K562 (cell line): ENCODE results near the gene TMEM184A. TPM values are rescaled to one million over a fixed set of nuclear protein-coding genes. Genes with fewer than 3 reads are reported as not detected.
A peak's percentile ranks its signal among the peaks of the same experiment; 100 is the strongest.

ENCODE experiments used
- ATAC-seq: fragments of 200-7000 bp; cut with Tn5 transposase; 3 replicates; pipeline ENCODE4 v1.9.1; 2020; ENCODE audit warnings: moderate library complexity
- BruUV-seq: library from RNA; stranded (reverse); fragments of 400-500 nt; replicated peaks from 2 replicates; lab custom pipeline; 2021; lab: Mats Ljungman, UMichigan
- CTCF ChIA-PET: fragments of 300-600 bp; formaldehyde crosslinking; extraction: SDS; loops from one replicate; lab custom pipeline; 2021; ENCODE audit warnings: low intra/inter-chr PET ratio; lab: Yijun Ruan, JAX
- POLR2A ChIA-PET: fragments of 300-600, 350-650 bp; sonication (Branson Sonifier 250); formaldehyde crosslinking; extraction: SDS; loops from one replicate; lab custom pipeline; 2021; ENCODE audit warnings: antibody characterized with exemption, inconsistent platforms; lab: Yijun Ruan, JAX
- DNase-seq, 4 experiments: peaks; one replicate each; pipeline versions ENCODE4 v3.0.0 to v3.0.0-alpha.2; 2011 to 2018; ENCODE audit warnings: low spot score in 3 of 4, mixed read lengths in 3 of 4; ENCODE audit errors: extremely low read depth in 1 of 4
- FAIRE-seq: peaks from 2 replicates; lab custom pipeline; 2011; peaks lifted over from hg19 to GRCh38; lab: Jason Lieb, UNC
- H2AFZ ChIP-seq: 2 replicates; pipeline ENCODE4 v1.6.0; 2011; ENCODE audit warnings: low read depth, low read length, control low read depth, inconsistent platforms
- H3K27ac ChIP-seq: fragments of 200-600 bp; 3 replicates; pipeline ENCODE4 v1.8.0; 2011; ENCODE audit warnings: low read depth, mild to moderate bottlenecking, control low read depth, inconsistent platforms, low read length, moderate library complexity, mixed read lengths; ENCODE audit errors: extremely low read depth
- H3K27me3 ChIP-seq, 2 experiments: fragments of 300-600 bp in 1 of 2; 2 replicates in 1 of 2; 3 replicates in 1 of 2; pipeline versions ENCODE4 v1.6.0 to v1.8.0; 2011; ENCODE audit warnings: inconsistent platforms in 2 of 2, low read length in 2 of 2, mild to moderate bottlenecking in 1 of 2, mixed read lengths in 1 of 2, moderate library complexity in 1 of 2; ENCODE audit not compliant: control insufficient read depth in 2 of 2, insufficient read depth in 2 of 2
- H3K36me3 ChIP-seq: fragments of 300-600 bp; 3 replicates; pipeline ENCODE4 v1.8.0; 2011; ENCODE audit warnings: mild to moderate bottlenecking, low read length, inconsistent platforms; ENCODE audit not compliant: control insufficient read depth, insufficient read depth
- H3K4me1 ChIP-seq, 2 experiments: fragments of 200-600 bp in 1 of 2; replicated peaks in 1 of 2; 2 replicates in 1 of 2; 3 replicates in 1 of 2; pipeline versions ENCODE4 v1.5.1 to v1.8.0; 2011; ENCODE audit warnings: inconsistent platforms in 2 of 2, low read length in 2 of 2, mild to moderate bottlenecking in 1 of 2, mixed read lengths in 1 of 2, moderate library complexity in 1 of 2; ENCODE audit not compliant: control insufficient read depth in 2 of 2, insufficient read depth in 2 of 2
- H3K4me2 ChIP-seq: 2 replicates; pipeline ENCODE4 v1.6.1; 2011; ENCODE audit warnings: low read length, control low read depth, inconsistent platforms, mixed read lengths; ENCODE audit not compliant: insufficient read depth
- H3K4me3 ChIP-seq: fragments of 200-600 bp; sonication (generic), shearing (Covaris generic); 2 replicates; pipeline ENCODE4 v1.5.1; 2016; ENCODE audit warnings: control low read depth, inconsistent platforms
- H3K79me2 ChIP-seq: fragments of 200-600 bp; 3 replicates; pipeline ENCODE4 v1.8.0; 2011; ENCODE audit warnings: low read length, inconsistent platforms; ENCODE audit not compliant: control insufficient read depth, insufficient read depth
- H3K9ac ChIP-seq, 2 experiments: 2 replicates each; pipeline versions ENCODE4 v1.6.0 to v1.6.1; 2011; ENCODE audit warnings: low read depth in 2 of 2, low read length in 2 of 2, control low read depth in 1 of 2, inconsistent platforms in 1 of 2, mild to moderate bottlenecking in 1 of 2, mixed read lengths in 1 of 2; ENCODE audit not compliant: insufficient read depth in 1 of 2
- H3K9me1 ChIP-seq: one replicate; pipeline ENCODE4 v1.6.0; 2011; ENCODE audit warnings: inconsistent platforms, mild to moderate bottlenecking, low read length, moderate library complexity; ENCODE audit not compliant: control insufficient read depth, insufficient read depth
- H3K9me3 ChIP-seq: replicated peaks from 2 replicates; pipeline ENCODE4 v1.5.1; 2011; ENCODE audit warnings: low read depth, low read length, inconsistent platforms; ENCODE audit not compliant: control insufficient read depth, insufficient read depth
- H4K20me1 ChIP-seq: replicated peaks from 2 replicates; pipeline ENCODE4 v1.6.1; 2011; ENCODE audit warnings: low read length, inconsistent platforms, mixed read lengths; ENCODE audit not compliant: control insufficient read depth, insufficient read depth
- E2F6 ChIP-seq, 2 experiments: IDR thresholded peaks; 2 replicates each; pipeline ENCODE4 v1.6.1; 2011; ENCODE audit warnings: borderline replicate concordance in 1 of 2, control low read depth in 1 of 2, low read depth in 1 of 2, low read length in 1 of 2, mild to moderate bottlenecking in 1 of 2, mixed read lengths in 1 of 2, moderate library complexity in 1 of 2; ENCODE audit not compliant: insufficient read depth in 1 of 2, insufficient read length in 1 of 2, poor library complexity in 1 of 2, severe bottlenecking in 1 of 2; ENCODE audit errors: extremely low read depth in 1 of 2
- ID3 ChIP-seq, 2 experiments: fragments of 250-450 bp in 1 of 2; fragments of 450-650 bp in 1 of 2; sonication (Bioruptor Pico) in 1 of 2; IDR thresholded peaks; 2 replicates each; pipeline versions ENCODE4 v1.6.1 to v1.8.0; 2016 to 2021; ENCODE audit warnings: mild to moderate bottlenecking in 2 of 2, moderate library complexity in 2 of 2, missing compliant biosample characterization in 1 of 2, missing genetic modification characterization in 1 of 2
- MGA ChIP-seq: fragments of 450-650 bp; IDR thresholded peaks from 2 replicates; pipeline ENCODE4 v1.6.1; 2016; ENCODE audit warnings: mild to moderate bottlenecking, moderate library complexity
- SAFB ChIP-seq: fragments of 200-400 bp; formaldehyde crosslinking; IDR thresholded peaks from 2 replicates; pipeline ENCODE4 v1.6.1; 2017; ENCODE audit warnings: low read depth, low read length, borderline replicate concordance
- ZNF143 ChIP-seq: sonication (generic); formaldehyde crosslinking; IDR thresholded peaks from 2 replicates; pipeline ENCODE4 v1.9.0; 2022; ENCODE audit warnings: mild to moderate bottlenecking, missing genetic modification reagents
- WGBS: fragments of 100-300 bp; shearing (Covaris generic); methylation state at CpG from one replicate; pipeline ENCODE4 v1.1.6; 2016; ENCODE audit warnings: low coverage, mixed read lengths; ENCODE audit not compliant: insufficient coverage; ENCODE audit errors: missing lambda C conversion rate; 5-methylcytosine and 5-hydroxymethylcytosine counted together
- in situ Hi-C: fragments of 300-500 bp; cut with MboI; formaldehyde crosslinking; loops from 4 replicates; pipeline ENCODE4 v1.15.0; 2018; ENCODE audit warnings: inconsistent platforms, mixed read lengths
- intact Hi-C: fragments of 100-400 bp; cut with micrococcal nuclease; formaldehyde crosslinking; loops from 2 replicates; pipeline ENCODE4 v1.14.2; 2022
- polyA plus RNA-seq, 8 experiments: library from polyadenylated mRNA; depleted of rRNA in 4 of 8; stranded (reverse) in 5 of 8; unstranded in 3 of 8; fragments of >200 nt; fragmentation: Nextera tagmentation in 2 of 8; fragmentation: Illumina TruSeq in 1 of 8; extraction: Ambion mirVana in 2 of 8; extraction: Trizol in 1 of 8; gene quantifications; 2 replicates each; pipeline versions ENCODE4 v1.2.1 to v1.2.3, GENCODE V29; 2011 to 2014; ENCODE audit warnings: inconsistent platforms in 1 of 8, missing spikeins in 1 of 8
- total RNA-seq, 7 experiments: library from RNA; depleted of rRNA in 6 of 7; stranded (reverse); fragments of >200 nt in 6 of 7; fragmentation: Illumina TruSeq in 2 of 7; extraction: Trizol in 2 of 7; gene quantifications; 2 replicates each; pipeline versions ENCODE4 v1.2.1 to v1.2.3, GENCODE V29; 2011 to 2021; ENCODE audit warnings: low replicate concordance in 1 of 7

Gene TMEM184A
- total and polyA plus RNA-seq, 9 of the 15 experiments (the other 6 are each of a cell fraction or from before 2014, with no cell fraction given) = 0.10 to 0.18 (median 0.11) TPM; not detected in 6

- Histone ChIP-seq H2AFZ (peak overlapping the region; percentile 23; the same call in 1 of the 2 replicates), H3K4me1 (peaks cover 0 to 29% of the 10 kb centered on the region in 2 experiments; a peak in 2 of 5 replicates), H3K79me2 (no peaks in the 10 kb centered on the region), H3K9me1 (no peaks in the 10 kb centered on the region), H3K4me2 (no peak overlapping the region), H3K4me3 (no peak overlapping the region), H3K9ac (peak overlapping the region in 1 of 2 experiments; percentile 58; a peak in 2 of 4 replicates), H3K36me3 (no peaks in the 10 kb centered on the region), H3K9me3 (no peaks in the 10 kb centered on the region), H4K20me1 (peaks cover 11% of the 10 kb centered on the region; the same call in 1 of the 2 replicates), H3K27me3 (peaks cover 71 to 89% of the 10 kb centered on the region in 2 experiments), H3K27ac (no peak overlapping the region)
- intact Hi-C loops (no loop called here), in situ Hi-C loops (loop anchor here (10.0 kb wide), 1 partner anchor 619 kb away; no protein-coding TSS in a partner anchor)
- 5% methylated on average over 29 of the region's 34 CpGs for WGBS
- no peak for FAIRE-seq
- no TSS peak for BruUV-seq
- DNase-seq = peak in 3 of 4 experiments; percentile 38 to 58 (median 56)
- POLR2A ChIA-PET = interaction anchor here (0.7 kb wide), 1 partner anchor 25 kb away, joined by 3 read pairs; no protein-coding TSS in a partner anchor
- peak; percentile 64 for ATAC-seq
- CTCF ChIA-PET = no interaction called here
- TF ChIP-seq SAFB (no peak), ZNF143 (no peak), ID3 (CRISPR knock-in tag; IDR thresholded peaks at IDR 0.05) (no peak), ID3 (tag; IDR thresholded peaks at IDR 0.05) (no peak), MGA (peak; percentile 16; the same call in 1 of the 2 replicates), E2F6 (IDR thresholded peaks at IDR 0.05; ENCODE audit: borderline replicate concordance in 1 of 2, extremely low read depth in 1 of 2, insufficient read depth in 1 of 2, insufficient read length in 1 of 2, low read depth in 1 of 2, low read length in 1 of 2, poor library complexity in 1 of 2, severe bottlenecking in 1 of 2) (peak in 1 of 2 experiments; percentile 20)
Measured at GRCh38 chr7:1586126-1586826, 30.3 kb upstream of the TMEM184A start.
